Upper lobe of right lung (tissue), 1 donor: ENCODE results near the gene QRICH1. TPM values are rescaled to one million over a fixed set of nuclear protein-coding genes. Genes with fewer than 3 reads are reported as not detected.

ENCODE experiments used
- ATAC-seq: fragments of 200-7000 bp; cut with Tn5 transposase; one replicate; pipeline ENCODE4 v1.9.1; 2020; ENCODE audit warnings: mild to moderate bottlenecking, moderate library complexity
- DNase-seq: peaks from one replicate; pipeline ENCODE4 v3.0.0-alpha.2; 2020
- H3K27ac ChIP-seq: fragments of 200-600 bp; one replicate; pipeline ENCODE4 v1.8.0; 2022
- H3K27me3 ChIP-seq: fragments of 200-600 bp; one replicate; pipeline ENCODE4 v1.8.0; 2022; ENCODE audit warnings: mild to moderate bottlenecking
- H3K36me3 ChIP-seq: fragments of 200-600 bp; one replicate; pipeline ENCODE4 v1.8.0; 2022
- H3K4me1 ChIP-seq: fragments of 200-600 bp; one replicate; pipeline ENCODE4 v1.8.0; 2022
- H3K4me3 ChIP-seq: fragments of 200-600 bp; one replicate; pipeline ENCODE4 v1.8.0; 2022; ENCODE audit warnings: mild to moderate bottlenecking
- H3K9me3 ChIP-seq: fragments of 200-600 bp; one replicate; pipeline ENCODE4 v1.8.0; 2022
- CTCF ChIP-seq: fragments of 200-600 bp; IDR thresholded peaks from one replicate; pipeline ENCODE4 v1.8.0; 2022; ENCODE audit warnings: antibody characterized with exemption
- intact Hi-C: fragments of 100-400 bp; cut with DNase I; formaldehyde crosslinking; loops from one replicate; pipeline ENCODE4 v1.11.0; 2022
- long read RNA-seq: library from polyadenylated mRNA; unstranded; transcript quantifications from one replicate; pipeline ENCODE4 v2.0.0, GENCODE V29; 2021
- total RNA-seq: library from RNA; stranded (reverse); fragmentation: NEBNext Ultra II Directional; extraction: Animal tissue kit (Norgen Biotek cat#: 25700); gene quantifications from one replicate; pipeline ENCODE4 v1.2.1, GENCODE V29; 2021
- donor health status: DM: no; HTN: yes; CAD: no; lungs with severe emphysema.

The QRICH1 gene
- 83.9 TPM for total RNA-seq
- long read RNA-seq, transcript QRICH1-202 (10 exons, 3,549 nt), result major isoform, 47 of 86 reads
- long read RNA-seq, partial matches to known transcripts, result 19 of 86 reads
- long read RNA-seq, other reads (novel, unspliced or antisense), result 15 of 86 reads

- ATAC-seq, result peak; percentile 93
- Histone ChIP-seq H3K4me3 (peak within 1 kb of the TSS; percentile 77), H3K36me3 (peaks cover 23% of the 10 kb centered on the region), H3K27ac (peak within 1 kb of the TSS; percentile 89), H3K4me1 (peaks cover 32% of the 10 kb centered on the region), H3K27me3 (no peaks in the 10 kb centered on the region), H3K9me3 (no peaks in the 10 kb centered on the region)
- intact Hi-C loops, result no loop called here
- DNase-seq, result peak; percentile 98
- peak; percentile 48 for TF ChIP-seq CTCF
Measured at GRCh38 chr3:49093853-49094767, at the start of gene QRICH1. Gene QRICH1, minus strand, starts transcription at chr3:49094071. Its CDS starts 17,054 bp downstream, at chr3:49077017.

GRCh38 chr3:49140080-49140479 lies 46.2 kb upstream of the QRICH1 start:
- H3K4me1 ChIP-seq, result no peaks in the 10 kb centered on the region
- ATAC-seq, result no peak
- no peaks in the 10 kb centered on the region for H3K9me3 ChIP-seq
- no peak overlapping the region for H3K27ac ChIP-seq
- no peak for TF ChIP-seq CTCF
- no peak overlapping the region for H3K4me3 ChIP-seq
- H3K27me3 ChIP-seq, result no peaks in the 10 kb centered on the region
- H3K36me3 ChIP-seq, result no peaks in the 10 kb centered on the region
- intact Hi-C loops, result no loop called here
- no peak for DNase-seq

- no peaks in the 10 kb centered on the region for H3K27me3 ChIP-seq
- H3K4me1 ChIP-seq, result peaks cover 10% of the 10 kb centered on the region
- H3K9me3 ChIP-seq, result no peaks in the 10 kb centered on the region
- intact Hi-C loops, result no loop called here
- no peak for ATAC-seq
- no peak overlapping the region for H3K27ac ChIP-seq
- H3K36me3 ChIP-seq, result peaks cover 5% of the 10 kb centered on the region
- TF ChIP-seq CTCF, result no peak
- no peak for DNase-seq
- no peak overlapping the region for H3K4me3 ChIP-seq
Measured at GRCh38 chr3:49135499-49135898, 41.6 kb upstream of the QRICH1 start.

- no peak for TF ChIP-seq CTCF
- no peak overlapping the region for H3K4me3 ChIP-seq
- H3K27ac ChIP-seq, result no peak overlapping the region
- DNase-seq (no peak), ATAC-seq (no peak)
- H3K4me1 ChIP-seq, result peaks cover 10% of the 10 kb centered on the region
- peaks cover 13% of the 10 kb centered on the region for H3K36me3 ChIP-seq
- H3K27me3 ChIP-seq, result no peaks in the 10 kb centered on the region
- intact Hi-C loops, result no loop called here
- no peaks in the 10 kb centered on the region for H3K9me3 ChIP-seq
Measured at GRCh38 chr3:49134471-49135265, 40.8 kb upstream of the QRICH1 start.

- H3K27ac ChIP-seq, result peak overlapping the region; percentile 88
- ATAC-seq (peak; percentile 89), DNase-seq (peak; percentile 90)
- intact Hi-C loops, result no loop called here
- peaks cover 10% of the 10 kb centered on the region for H3K4me1 ChIP-seq
- H3K36me3 ChIP-seq, result peaks cover 25% of the 10 kb centered on the region
- H3K27me3 ChIP-seq, result no peaks in the 10 kb centered on the region
- no peaks in the 10 kb centered on the region for H3K9me3 ChIP-seq
- TF ChIP-seq CTCF, result no peak
- H3K4me3 ChIP-seq, result peak overlapping the region; percentile 88
Measured at GRCh38 chr3:49133226-49133951, 39.5 kb upstream of the QRICH1 start.
